ENCODE data around the gene HSPB3.
"Not testable (repeated sequence)": the region's sequence is repeated elsewhere in the genome, so short reads cannot be mapped to it uniquely, and the experiment has no call there.

HSPB3 gene

DNA sequence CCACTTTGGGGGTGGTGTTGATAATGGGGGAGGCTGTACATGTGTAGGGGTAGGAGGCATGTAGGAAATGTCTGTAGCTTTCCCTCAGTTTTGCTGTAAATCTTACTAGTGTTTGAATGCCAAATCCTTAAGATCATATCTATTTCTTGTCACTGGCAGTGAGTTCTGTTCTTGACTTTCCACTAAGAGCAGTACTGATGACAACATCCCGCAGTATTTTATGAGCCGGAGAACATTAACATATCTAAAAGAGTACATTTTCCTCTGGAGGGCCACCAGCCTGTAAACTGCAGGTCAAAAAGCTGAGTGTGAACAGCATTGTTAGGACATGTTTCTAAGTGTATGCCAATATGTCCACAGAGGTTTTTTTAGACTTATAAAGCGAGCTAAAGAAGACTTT is 2.5 kb upstream of the HSPB3 start:
- FAIRE-seq (no peak), DNase-seq (ENCODE audit: extremely low spot score, insufficient read length, low read depth) (no peak)

DNA sequence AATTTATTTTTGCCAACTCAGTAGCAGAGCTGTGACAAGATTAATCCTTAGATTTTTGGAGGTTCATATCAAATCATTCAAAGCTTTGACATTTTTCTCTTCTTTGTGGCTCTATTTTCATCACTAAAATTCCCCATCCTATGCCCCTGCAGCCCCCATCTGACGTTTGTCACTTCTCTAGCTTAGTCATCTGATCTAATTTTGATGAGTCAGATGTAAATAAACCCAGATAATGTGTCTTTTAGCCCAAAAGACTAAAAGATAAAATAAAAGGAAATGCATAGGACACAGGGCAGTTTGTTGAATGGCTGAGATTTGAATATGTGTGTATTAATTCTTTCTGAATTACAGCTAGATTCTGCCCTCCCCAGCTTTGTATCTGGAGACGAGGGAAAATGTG is 897 bp upstream of the HSPB3 start:
- no peak for DNase-seq (ENCODE audit: extremely low spot score, insufficient read length, low read depth)
- FAIRE-seq: no peak

DNA sequence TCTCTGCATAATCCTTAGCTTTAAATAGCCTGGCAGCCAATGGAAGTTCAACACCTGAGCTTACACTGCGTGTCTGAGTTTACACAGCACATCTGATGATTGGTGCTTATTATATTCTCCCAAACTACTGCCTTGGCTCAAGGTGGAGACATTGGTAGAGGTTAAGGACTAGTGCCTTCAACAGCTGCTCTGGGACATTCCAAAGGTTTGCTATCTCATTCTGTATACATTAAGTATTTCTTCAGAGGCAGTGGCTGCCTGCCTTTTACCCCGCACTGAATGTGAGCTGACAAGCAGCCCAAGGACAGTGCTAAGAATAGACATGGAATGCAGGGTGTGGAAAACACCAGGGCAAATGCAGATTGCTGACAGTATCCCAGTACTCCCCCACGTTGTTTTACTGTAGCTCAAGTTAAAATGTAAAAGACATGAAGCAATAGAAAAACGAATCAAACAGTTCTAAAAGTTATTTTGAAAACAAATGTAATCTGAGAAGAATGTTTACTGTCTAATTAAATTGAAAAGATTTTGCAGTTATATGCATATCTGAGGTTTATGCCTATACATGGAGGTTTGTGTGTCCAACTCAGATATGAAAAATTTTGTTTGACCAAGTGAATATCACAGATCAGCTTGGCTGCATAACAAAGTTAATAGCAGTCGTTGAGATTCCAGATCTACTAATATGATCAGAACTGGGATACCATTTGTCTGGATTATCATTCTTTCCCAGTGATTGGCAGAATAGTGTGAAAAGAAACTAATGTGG is 1.8 kb downstream of the HSPB3 start:
- FAIRE-seq: no peak
- DNase-seq (ENCODE audit: extremely low spot score, insufficient read length, low read depth): no peak

DNA sequence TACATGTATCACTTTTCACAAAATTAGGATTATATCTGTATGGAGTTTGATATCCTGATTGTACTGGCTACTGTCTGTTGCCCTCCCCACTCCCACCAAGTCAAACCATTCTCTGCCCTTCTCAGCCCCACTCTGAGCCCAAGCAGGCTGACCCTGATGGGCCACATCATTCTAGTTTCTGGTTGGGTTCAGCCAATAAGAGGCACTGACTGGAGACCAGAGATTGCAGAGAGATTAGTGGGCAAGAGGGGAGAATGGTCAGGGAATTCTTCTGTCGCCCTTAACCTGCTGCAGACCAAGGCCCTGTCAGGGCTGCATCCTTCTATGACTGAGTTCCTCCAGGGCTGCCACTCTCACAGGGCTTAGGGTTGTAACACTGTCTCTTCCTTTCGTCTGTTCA is 2.7 kb downstream of the HSPB3 start:
- no peak for DNase-seq (ENCODE audit: extremely low spot score, insufficient read length, low read depth)
- FAIRE-seq: no peak

DNA sequence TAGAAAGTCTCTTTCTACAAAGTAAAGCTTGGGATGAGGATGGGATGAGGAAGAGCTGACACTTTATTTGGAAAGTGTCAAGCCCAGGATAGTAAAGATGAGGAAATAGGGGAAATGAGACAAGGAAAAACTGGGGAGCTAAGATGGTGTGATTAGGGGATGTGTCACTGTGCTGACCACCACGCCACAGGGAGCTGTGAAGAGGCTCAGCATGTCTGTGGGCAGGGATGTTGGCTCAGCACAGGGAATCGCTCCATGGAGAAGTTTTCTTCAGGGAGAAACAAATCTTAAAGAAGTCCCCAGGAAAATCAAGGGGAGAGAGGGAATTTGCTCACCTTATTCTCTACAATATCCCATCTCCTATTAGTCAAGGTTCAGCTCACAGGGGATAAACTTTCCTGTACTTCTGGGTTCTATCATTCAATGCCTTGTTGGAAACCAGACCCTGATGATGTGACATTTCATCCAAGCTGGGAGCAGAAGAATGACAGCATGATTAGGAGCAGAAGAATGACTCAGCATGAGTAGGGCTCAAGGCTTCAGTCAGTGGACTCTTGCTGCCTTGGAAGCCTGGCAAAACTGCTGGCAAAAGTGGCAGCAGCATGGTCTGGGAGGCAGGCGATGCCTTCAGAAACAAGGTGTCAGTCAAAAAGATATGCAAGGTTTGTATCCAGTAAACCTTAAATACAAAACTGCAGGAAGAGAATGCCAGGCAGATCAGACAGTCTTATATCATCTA is 4.9 kb downstream of the HSPB3 start:
- no peak for FAIRE-seq
- no peak for DNase-seq (ENCODE audit: extremely low spot score, insufficient read length, low read depth)

DNA sequence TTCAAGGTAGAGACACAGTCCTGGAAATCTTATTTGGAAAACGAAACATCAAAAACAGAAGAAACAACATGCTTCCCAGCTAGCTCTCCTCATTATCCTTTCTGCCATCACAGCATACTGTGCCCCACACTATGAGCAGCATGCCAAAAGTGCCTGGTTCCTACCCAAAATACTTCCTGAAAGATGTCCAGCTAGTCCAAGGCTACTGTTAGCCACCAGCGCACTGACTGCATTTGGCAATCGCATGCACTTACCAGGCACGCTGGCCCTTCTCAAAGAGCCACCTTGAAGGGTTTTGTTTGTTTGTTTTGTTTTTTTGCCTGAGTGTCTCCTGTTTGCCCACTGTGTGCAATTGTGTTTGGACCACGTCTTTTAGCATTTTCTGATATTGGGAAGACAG is 6.8 kb downstream of the HSPB3 start:
- DNase-seq (ENCODE audit: extremely low spot score, insufficient read length, low read depth) (no peak), FAIRE-seq (no peak)

DNA sequence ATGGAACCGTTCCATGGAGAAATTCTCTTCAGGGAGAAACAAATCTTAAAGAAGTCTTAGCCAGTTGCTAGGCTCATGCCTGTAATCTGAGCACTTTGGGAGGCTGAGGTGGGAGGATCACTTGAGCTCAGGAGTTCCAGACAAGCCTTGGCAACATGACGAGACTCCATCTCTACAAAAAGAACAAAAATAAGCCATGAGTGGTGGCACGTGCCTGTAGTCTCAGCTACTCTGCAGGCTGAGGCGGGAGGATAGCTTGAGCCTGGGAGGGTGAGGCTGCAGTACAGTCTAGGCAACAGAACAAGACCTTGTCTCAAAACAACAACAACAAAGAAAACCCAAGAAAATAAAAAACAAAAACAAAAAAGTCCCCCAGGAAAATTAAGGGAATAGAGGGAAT is 8.2 kb downstream of the HSPB3 start:
- FAIRE-seq (no peak), DNase-seq (ENCODE audit: extremely low spot score, insufficient read length, low read depth) (no peak)

DNA sequence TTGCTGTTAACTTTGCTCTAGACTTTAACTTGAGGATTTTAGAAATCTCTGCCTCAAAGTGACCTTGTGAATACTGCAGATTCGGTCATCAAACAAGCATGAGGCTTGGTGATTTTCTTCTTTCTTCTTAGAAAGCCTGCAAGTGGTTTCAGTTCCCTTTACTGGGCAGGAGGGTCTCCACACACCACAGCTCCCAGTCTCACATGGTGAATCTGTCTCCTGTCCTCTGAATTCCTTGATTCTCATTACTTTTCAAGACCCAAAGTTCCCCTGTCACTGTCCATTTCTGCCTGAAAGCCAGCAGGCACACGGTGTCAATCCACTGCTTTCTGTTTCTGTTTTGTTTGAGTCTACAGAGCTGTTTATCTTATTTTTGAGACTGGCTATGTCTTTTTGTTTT is 14.1 kb downstream of the HSPB3 start:
- DNase-seq (ENCODE audit: extremely low spot score, insufficient read length, low read depth) (no peak), FAIRE-seq (peak; percentile 46)

DNA sequence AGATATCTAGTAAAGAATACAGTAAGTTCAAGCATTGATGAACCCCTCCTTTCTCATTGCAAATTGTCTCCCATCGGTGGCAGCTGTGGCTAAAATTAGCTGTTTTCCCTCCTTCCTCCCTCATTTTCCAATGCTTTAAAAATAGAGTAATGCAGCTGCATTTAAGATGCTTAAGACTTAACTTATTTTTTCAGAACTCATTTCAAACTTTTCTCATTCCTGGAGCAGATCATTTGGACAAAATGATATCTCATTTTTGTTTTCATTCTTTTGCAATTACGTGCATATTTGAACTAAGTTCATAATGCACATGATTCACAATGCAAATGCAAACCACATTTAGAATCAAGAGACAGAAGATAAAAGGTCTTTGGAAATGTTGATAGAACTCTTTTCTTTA is 14.6 kb downstream of the HSPB3 start:
- FAIRE-seq: no peak
- no peak for DNase-seq (ENCODE audit: extremely low spot score, insufficient read length, low read depth)

DNA sequence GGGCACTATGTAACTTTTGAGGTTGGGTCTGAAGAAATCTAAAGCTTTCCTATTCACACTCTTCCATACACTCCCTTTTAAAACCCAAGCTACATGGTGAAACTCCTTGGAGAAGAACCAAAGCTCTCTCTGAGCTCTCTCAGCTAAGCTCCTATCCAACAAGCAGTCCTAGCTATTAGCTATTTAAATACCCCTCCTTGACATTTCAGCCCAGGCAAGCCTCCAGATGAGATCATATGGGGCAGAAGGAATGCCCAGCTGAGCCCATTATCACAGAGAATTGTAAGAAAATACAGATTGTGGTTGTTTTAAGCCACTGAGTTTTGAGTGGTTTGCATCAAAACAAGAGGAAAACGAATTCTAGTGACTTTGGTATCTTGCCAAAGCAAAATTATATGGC is 15.2 kb downstream of the HSPB3 start:
- FAIRE-seq: no peak
- no peak for DNase-seq (ENCODE audit: extremely low spot score, insufficient read length, low read depth)

DNA sequence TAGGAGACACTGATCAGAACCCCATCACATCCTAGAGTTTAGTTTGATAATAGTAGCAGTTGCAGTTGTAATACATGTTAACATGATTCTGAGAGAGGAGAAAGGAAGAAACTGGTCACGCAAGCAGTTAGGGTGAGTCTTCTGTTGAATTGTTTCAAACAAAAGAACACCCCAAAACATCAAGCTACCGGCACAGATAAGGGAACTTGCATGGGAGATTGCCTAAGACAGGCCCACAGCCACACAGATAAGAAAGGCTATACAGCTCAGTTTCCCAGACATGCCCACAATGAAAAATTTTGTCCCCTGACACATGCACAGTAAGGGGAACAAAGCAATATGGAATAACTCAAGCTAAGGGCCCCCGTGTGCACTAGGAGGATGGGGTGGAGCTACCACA is 15.9 kb downstream of the HSPB3 start:
- DNase-seq (ENCODE audit: extremely low spot score, insufficient read length, low read depth) (no peak), FAIRE-seq (no peak)

DNA sequence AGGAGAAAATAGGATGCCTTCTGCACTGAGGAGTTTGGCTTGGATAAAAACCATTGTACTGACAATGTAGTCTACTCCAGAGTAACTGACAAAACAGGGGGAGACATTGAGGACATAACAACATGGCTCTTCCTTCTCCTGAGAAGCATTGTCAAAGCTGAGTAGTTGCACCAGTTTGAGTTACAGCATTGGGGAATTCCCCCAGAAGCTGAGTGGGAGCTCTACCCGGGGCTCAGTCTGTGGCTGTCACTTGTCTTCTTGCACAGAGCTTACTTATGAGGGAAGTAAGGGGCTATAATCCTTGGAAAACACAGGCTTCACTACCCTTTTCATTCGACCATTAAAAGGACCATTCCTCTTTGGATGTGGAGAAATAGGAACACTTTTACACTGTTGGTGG is 21.2 kb downstream of the HSPB3 start:
- FAIRE-seq (no peak), DNase-seq (ENCODE audit: extremely low spot score, insufficient read length, low read depth) (no peak)

DNA sequence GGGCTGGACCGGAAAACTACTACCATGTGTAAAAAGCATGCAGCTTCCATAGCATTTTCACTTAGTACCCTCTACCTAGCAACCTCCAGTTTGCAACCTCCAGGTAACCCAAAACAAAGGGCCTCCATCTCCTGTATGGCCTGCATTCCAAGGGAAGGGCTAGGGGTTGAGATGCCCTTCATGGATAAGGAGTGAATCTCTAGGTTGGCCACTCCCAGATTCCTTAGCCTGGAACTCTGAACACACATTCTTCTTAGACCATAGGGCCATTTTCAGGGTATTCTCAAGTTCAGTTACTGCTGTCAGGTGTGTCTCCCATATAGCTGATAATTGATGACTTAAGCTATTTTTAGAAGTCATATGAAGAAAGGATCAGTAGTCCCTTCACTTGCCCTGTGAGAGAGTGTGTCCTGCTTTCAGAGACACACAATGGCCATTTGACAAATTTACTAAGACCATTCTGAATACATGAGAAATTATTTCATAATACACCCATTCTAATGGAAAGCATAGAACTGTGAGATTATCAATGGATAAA is 22.5 kb downstream of the HSPB3 start:
- DNase-seq (ENCODE audit: extremely low spot score, insufficient read length, low read depth) (no peak), FAIRE-seq (no peak)

DNA sequence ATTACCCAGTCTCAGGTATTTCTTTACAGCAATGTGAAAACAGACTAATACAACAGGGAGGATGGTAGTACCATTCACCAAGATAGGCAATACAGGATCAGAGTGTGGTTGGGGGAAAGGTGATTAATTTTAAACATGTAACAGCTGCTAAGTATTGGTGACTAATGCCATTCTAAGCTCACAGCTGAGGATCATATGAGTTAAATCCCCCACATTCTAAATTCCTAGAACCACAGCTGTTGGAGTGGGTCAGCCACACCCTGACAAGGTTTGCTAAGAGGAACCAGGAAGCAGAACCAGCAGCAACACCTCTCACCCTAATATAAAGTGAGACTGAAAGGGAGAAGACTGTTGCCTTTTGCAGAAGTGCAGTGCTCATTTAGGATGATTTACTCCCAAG is 24.8 kb downstream of the HSPB3 start:
- no peak for FAIRE-seq
- DNase-seq (ENCODE audit: extremely low spot score, insufficient read length, low read depth): no peak

DNA sequence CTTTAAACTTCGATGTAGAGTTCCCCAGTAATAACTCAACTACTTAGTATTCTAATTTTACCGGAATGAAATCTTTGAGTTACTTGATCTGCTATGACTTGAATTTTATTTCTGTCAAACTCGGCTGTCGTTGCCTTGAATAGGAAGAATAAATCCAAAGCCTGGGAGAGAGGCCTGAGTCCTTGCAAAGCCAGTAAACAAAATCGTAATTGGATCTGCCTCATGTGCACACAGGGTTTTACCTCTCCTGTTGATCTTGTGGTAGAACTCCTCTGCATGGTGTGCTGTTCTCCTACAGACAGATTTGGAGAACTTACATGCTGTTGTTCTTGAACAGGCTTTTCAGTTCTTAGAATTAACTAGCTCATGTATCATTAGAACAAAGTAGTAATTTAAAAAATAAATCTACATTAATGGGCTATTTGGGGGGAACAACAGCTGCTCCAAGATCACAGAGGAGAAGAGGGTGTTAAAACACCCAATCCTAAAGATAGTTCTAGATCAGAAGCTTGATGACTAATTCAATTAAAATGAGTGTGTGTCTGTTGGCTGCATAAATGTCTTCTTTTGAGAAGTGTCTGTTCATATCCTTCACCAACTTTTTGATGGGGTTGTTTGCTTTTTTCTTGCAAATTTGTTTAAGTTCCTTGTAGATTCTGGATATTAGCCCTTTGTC is 28.9 kb downstream of the HSPB3 start:
- no peak for DNase-seq (ENCODE audit: extremely low spot score, insufficient read length, low read depth)
- no peak for FAIRE-seq

DNA sequence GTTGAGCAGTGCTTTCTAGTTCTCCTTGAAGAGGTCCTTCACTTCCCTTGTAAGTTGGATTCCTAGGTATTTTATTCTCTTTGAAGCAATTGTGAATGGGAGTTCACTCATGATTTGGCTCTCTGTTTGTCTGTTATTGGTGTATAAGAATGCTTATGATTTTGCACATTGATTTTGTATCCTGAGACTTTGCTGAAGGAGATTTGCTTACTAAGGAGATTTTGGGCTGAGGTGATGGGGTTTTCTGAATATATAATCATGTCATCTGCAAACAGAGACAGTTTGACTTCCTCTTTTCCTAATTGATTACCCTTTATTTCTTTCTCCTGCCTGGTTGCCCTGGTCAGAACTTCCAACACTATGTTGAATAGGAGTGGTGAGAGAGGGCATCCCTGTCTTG is 30.2 kb downstream of the HSPB3 start:
- not testable (repeated sequence) for DNase-seq (ENCODE audit: extremely low spot score, insufficient read length, low read depth); FAIRE-seq

DNA sequence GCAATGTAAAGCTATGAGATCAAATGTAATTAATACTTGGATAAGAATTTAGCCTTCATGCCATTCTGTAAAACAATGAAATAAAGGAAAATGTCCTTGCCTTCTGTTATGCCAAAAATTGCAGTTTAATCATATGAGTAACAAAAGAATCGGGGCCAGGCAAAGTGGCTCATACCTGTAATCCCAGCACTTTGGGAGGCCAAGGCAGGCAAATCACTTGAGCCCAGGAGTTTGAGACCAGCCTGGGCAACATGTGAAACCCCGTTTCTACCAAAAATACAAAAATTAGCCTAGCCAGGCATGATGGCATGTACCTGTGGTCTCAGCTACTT is 34.1 kb downstream of the HSPB3 start:
- not testable (repeated sequence) for FAIRE-seq; DNase-seq (ENCODE audit: extremely low spot score, insufficient read length, low read depth)

DNA sequence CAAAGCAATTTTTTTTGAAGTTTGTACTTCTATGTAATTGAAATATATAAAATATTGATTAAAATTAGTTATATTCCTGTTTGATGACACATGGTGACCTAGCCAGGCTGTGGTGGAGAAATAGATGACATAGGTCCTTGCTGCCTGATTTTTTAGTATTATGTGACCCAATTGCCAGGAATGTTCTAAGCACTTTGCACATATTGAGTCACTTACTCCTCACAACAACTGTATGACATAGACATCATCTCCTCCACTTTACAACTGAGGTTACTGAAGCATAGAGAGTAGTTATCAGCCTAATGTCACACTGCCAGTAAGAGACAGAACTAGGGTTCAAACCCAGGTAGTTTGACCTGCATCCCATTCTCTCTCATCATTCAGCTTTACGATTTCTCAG is 35.8 kb downstream of the HSPB3 start:
- DNase-seq (ENCODE audit: extremely low spot score, insufficient read length, low read depth): no peak
- no peak for FAIRE-seq

DNA sequence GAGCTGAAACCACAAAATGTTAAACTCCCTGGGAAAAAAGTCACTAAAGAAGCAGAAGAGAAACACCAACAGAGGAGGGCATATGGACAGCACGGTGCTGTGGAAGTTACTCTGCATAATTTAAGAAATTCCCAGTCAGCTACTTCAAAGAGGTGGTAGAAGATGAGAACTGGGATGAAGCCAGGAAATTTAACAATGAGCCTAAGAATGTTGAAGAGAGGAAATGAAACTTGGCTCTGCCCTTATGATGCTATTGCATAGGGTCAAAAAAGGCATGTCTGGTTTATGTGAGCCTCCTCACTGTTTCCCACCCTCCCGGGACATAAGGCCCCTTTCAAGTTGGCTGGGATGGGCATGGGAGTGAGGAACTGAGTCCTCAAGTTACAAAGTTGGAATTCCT is 36.7 kb downstream of the HSPB3 start:
- FAIRE-seq: no peak
- no peak for DNase-seq (ENCODE audit: extremely low spot score, insufficient read length, low read depth)

DNA sequence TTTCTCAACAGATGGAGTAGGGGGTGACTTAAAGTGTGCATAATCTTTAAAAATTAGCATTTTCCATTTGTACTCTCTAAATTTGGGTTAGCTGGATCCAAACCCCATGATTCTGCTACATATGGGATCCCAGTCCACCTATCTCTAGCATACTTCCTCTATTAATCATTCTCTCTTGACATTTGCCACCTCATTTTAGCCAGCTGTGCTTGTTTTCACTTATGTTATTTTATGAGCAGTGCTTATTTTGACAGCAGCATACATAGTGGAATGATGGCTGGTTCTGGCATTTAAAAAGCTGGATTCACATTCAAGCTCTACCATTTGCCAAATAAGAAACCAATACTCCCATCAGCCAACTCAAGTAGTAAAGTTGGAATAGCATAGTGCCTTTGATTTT is 39.5 kb downstream of the HSPB3 start:
- FAIRE-seq (no peak), DNase-seq (ENCODE audit: extremely low spot score, insufficient read length, low read depth) (no peak)

Data from GM18507 (cell line).